HG02852 (cell line): ENCODE measurements around the gene CDC37.
"Not testable (repeated sequence)": the region's sequence is repeated elsewhere in the genome, so short reads cannot be mapped to it uniquely, and the experiment has no call there.

Experiments
- ATAC-seq: cut with Tn5 transposase; IDR thresholded peaks from one replicate; pipeline ENCODE4 v1.9.1; 2021; ENCODE audit warnings: mild to moderate bottlenecking, moderate library complexity; ENCODE audit not compliant: unreplicated experiment

Gene CDC37

DNA sequence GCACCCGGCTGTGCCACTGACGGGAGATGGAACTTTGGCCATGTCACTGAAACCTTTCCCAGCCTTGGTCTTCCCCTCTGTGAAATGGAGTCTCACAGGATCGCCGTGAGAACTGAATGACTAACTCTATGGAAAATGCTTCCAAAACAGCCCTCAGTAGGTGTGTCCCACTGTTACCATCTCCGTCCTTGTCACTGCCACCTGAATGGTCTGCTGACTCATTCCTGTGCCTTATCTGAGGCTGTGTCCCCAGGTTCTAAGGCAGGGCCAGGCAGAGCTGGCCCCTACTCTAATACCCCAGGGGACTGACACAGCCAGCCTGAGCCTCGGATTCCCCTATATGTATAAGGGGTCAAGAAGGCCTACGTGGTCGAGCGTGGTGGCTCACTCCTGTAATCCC lies 4.5 kb downstream of the CDC37 start:
- ATAC-seq = no peak

DNA sequence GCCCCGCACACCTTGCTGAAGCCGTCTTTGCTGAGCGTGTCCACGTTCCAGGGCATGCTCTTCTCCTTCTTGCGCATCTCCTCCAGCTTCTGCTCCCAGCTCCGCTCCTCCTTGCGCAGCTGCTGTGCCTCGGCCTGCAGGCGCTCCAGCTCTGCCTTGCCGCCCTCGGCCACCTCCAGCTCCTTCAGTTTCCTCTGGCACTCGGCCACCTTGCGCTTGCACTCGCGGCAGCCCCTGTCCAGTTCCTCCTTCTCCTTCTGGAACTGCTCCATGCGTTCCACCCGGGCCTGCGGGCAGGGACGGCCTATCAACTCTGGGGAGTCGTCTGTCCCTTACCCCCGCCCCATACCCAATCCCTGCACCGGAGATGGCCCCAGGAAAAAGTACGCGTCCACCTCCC lies 7.4 kb downstream of the CDC37 start:
- no peak for ATAC-seq

DNA sequence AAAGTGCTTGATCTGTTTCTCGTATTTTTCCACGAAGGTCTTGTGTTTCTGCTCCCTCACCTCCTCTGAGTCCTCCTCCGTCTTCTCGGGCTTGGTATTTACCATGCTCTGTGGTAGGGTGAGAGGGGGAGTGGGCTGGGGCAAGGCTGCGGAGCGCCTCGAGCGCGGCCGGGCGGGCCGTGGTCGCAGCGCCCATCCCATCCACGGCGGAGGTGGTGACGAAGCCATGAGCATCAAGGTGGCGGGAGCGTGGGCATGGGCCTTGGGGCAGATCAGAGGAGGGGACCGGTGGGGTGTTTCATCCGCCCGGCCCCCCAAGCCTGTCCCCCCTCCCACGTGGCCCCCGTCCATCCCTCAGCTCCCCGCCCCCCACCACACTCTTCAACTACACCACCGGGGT lies 7.9 kb downstream of the CDC37 start:
- no peak for ATAC-seq

DNA sequence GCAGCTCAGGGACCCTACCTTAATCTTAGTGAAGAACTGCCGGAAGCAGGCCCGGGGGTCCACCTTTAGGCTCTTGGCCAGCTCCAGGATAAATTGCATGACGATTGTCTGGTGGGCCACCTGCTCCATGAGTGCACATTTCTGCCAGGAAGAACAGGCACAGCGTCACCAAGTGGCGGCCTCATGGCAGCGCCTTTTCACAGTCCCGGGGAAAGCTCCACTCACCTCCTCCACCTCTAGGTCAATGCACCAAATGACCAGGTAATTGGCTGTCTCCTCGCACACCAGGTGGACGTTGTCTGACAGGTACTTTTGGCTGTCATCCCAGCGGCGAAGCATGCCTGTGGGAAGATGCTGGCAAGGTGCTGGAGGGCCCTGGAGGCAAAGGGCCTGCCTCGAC lies 8.3 kb downstream of the CDC37 start:
- ATAC-seq = no peak

DNA sequence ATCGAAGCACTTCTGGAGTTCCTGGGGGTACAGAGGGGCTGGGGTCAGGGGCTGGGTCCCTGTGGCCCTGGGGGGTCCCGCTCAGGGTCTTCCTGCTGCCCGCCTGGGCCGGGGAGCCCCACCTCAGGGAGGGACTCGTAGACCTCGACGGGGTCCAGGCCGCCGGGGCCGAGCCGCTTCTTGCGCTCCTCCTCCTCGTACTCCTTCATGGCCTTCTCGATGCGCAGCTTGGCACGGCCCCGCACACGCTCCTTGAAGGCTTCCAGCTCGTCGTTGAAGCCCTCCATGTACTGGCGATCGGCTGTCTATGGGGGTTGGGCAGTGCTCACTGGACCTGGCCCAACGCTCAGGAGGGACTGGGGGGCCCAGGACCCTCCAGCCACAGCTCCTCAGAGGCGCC lies 10.2 kb downstream of the CDC37 start:
- no peak for ATAC-seq

DNA sequence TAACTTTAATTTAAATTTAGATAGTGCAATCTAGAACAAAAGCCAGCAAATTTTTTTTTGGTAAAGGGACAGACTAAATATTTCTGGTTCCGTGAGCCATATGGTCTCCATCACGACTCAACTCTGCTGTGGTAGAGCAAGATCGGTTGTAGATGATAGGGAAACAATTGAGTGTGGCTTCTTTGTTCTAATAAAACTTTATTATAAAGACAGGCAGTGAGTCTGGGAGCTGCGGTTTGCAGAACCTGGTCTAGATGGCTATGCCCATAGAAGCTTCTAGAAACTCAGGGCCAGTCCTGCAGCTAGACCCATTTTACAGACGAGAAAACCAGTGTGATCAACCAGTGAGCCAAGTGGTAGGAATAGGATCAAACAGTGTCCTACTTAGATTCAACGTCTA lies 11.2 kb downstream of the CDC37 start:
- no peak for ATAC-seq

DNA sequence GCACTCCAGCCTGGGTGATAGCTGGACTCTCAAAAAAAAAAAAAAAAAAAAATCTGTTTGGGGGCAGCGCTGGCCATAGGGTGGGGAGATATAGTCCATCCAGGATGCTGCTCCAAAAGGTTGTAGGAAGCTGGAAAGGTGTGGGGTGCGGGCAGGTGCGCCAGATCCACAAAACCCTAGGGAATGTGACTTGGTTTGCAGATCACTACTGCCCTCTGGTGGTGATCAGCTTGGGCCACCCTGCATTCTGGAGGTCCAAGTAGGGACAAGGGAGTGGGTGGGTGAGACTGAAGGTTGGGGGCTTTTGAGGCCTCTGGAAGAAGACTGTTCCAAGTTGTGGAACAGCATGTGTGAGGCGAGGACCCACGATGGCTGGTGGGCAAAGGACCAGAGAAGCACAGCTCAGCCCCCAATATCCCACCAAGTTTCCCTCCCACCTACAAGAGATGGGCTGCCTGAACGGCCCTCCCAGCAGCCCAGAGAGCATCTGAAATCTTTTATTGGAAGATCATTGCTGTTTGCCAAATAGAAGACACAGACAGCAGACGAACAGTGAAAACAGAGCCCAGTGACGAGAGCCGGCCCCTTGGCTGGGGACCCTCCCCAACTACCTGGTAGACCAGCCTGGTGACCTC lies 12.6 kb downstream of the CDC37 start:
- no peak for ATAC-seq

DNA sequence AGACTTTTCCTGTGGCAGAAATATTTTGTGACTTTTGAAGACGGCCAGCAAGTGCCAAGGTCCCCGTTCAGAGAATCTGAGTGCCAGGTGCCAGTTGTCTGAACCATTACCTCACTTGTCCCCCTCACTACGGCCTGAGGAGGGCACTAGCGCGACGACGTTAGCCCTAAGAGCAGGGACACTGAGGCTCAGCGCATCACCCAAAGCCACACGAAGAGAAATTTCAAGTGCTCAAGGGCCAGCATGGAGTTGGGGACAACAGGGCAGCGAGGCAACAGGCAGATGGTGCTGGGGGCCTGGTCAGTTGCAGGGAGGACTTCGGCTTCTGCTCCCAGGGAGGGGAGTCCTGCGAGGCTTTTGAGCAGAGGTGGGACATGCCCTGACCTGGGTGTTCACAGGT lies 13.5 kb downstream of the CDC37 start:
- no peak for ATAC-seq

DNA sequence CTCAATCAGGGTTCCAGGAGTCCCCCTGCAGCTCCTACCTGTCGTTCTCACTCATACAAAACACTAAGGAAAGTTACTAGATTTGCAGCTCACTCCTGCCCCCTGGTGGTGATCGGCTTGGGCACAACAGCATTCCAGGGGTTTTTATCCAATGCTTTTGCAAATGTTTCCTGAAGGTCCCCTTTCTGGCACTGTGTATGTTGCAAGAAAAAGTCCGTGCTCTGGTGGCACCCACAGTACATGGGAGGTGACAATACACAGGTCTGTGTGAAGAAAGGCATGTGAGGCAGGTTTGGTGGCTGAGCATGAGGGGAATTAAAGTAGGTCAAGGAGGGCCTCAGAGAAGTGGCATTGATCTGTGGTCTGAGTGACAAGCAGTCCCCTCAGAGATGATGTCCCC lies 14.4 kb downstream of the CDC37 start:
- no peak for ATAC-seq

DNA sequence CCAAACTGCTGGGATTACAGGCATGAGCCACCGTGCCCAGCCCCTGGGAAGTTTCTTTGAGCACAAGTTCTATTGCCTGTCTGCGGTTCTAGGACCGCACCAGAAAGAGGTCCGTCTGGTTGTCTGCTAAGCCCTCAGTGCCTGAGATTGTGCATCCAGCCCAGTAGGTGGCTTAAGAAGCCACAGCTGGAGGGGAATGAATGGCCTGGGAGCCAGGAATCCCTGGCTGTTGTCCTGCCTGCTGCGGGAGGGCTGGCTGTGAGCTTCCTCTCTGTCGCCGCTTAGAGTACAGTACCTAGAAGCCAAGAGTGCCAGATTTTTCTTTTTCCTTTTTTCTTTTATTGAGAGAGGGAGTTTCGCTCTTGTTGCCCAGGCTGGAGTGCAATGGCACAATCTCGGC lies 18.8 kb downstream of the CDC37 start:
- ATAC-seq = no peak

DNA sequence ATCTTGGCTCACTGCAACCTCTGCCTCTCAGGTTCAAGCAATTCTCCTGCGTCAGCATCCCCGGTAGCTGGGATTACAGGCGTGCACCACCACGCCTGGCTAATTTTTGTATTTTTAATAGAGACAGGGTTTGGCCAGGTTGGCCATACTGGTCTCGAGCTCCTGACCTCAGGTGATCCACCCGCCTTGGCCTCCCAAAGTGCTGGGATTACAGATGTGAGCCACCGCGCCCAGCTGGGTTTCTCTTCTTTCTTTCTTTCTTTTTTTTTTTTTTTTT lies 20.2 kb downstream of the CDC37 start:
- not testable (repeated sequence) for ATAC-seq

DNA sequence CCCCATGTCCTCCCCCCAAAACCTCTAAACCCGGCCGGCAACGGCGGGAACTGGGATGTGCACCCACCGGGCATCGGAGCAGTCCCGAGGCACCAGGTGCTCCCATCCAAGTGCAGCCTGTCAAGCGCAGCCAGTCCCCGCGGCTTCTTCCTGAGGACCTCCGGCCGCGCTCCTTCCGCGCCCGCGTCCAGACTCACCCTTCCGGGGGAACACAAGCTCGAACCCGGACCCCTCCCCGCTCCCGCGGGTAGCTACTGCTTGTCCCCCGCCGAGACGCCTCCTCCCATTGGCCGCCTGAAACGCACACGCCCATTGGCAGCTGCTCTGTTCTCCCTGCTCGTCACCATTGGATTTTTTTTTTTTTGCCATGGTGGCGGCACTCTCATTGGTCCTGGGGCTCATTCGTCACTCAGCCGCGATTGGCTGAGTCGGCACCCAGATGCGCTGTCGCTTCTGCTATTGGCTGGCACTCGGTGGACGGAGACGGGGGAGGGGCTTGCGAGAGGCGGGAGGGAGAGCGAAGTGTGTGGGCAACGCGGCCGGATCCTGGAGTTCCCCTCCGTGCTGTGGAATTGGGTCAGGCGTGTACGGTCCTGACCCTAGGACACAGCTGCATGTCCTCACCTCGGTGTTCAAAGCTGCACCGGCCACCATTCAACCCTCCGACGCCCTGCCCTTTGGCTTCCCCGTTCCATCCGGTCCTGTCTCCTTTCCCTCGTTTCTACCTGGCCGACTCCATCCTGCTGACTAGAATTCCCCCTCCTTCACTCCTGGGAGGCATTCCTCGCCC lies 22.8 kb downstream of the CDC37 start, which contains the start of gene TYK2:
TSS of gene TYK2 (minus strand) at position 260 of the 790 bp plus-strand sequence. CDS start 2,166 bp downstream, outside the sequence.
- peak; percentile 93 for ATAC-seq

DNA sequence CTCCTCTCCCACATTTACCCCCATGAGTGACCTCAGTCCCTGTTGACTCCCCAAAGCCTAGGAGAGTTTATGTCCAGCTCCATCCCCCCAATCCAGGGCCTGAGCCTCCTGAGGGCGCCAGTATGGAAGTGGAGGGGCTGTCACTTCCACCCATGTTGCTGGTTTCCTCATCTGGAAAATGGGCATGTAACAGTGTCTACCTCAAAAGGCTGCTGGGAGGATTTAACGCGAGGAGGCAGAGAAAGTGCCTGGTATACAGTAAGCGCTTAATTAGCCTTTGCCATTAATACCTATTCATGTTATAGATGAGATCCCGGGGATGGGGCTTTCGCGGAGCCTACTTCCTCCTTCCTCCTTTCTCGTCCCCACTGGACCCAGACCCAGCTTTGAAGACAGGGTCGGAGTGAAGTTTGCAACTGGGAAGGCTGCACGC lies 23.4 kb downstream of the CDC37 start:
- no peak for ATAC-seq

DNA sequence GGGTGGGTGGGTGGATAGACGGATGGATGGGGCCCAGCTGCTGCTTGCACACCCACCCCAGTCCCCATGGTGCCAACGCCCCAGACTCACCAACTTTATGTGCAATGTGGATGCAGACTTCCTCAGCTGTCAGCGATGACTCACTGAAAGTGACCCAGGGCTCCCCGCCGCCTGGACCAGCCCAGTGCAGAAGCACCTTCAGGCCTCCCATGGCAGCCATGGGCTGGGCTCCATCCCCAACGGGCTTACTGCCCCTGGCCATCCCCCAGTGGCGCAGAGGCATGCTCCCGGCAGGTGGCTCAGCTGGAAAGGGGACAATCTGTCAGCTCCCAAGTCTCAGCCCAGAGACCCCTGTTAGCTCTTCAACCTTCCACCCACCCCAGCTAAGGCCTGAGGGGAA lies 25.2 kb downstream of the CDC37 start:
- ATAC-seq = no peak

DNA sequence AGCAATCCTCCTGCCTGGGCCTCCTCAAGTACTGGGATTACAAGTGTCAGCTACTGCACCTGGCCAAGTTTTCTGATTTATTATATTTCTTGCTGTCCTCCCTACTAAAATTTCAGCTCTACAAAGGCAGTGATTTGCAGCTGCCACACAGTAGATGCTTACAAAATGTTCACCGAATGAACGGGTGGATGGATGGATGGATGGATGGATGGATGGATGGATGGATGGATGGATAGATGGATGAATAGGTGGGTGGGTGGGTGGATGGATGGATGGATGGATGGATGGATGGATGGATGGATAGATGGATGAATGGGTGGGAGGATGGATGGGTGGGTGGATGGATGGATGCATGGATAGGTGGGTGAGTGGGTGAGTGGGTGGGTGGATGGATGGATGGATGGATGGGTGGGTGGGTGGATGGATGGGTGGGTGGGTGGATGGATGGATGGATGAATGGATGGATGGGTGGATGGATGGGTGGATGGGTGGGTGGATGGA lies 26.2 kb downstream of the CDC37 start:
- not testable (repeated sequence) for ATAC-seq

DNA sequence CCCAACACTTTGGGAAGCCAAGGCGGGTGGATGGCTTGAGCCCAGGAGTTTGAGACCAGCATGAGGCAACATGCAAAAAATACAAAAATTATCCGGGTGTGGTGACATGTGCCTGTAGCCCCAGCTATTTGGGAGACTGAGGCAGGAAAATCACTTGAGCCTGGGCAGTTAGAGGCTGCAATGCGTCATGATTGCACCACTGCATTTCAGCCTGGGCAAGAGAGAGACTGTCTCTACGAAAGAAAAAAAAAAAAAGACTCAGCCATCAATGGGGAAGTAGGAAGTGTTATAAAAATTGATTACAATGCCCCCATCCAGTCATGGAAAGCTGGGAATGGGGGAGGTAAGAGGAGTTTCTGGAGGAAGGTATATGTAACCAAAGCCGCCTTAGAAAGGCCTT lies 28.4 kb downstream of the CDC37 start:
- no peak for ATAC-seq

DNA sequence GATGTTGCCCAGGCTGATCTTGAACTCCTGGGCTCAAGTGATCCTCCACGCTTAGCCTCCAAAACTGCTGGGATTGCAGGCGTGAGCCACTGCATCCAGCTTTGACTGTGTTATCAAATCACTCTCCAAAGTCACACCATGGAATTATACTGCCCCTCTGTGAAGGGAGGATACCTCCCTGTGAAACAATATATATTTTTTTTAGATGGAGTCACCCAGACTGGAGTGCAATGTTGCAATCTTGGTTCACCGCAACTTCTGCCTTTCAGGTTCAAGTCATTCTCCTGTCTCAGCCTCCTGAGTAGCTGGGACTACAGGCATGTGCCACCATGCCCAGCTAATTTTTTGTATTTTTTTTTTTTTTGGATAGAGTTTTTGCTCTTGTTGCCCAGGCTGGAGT lies 30.7 kb downstream of the CDC37 start:
- no peak for ATAC-seq

DNA sequence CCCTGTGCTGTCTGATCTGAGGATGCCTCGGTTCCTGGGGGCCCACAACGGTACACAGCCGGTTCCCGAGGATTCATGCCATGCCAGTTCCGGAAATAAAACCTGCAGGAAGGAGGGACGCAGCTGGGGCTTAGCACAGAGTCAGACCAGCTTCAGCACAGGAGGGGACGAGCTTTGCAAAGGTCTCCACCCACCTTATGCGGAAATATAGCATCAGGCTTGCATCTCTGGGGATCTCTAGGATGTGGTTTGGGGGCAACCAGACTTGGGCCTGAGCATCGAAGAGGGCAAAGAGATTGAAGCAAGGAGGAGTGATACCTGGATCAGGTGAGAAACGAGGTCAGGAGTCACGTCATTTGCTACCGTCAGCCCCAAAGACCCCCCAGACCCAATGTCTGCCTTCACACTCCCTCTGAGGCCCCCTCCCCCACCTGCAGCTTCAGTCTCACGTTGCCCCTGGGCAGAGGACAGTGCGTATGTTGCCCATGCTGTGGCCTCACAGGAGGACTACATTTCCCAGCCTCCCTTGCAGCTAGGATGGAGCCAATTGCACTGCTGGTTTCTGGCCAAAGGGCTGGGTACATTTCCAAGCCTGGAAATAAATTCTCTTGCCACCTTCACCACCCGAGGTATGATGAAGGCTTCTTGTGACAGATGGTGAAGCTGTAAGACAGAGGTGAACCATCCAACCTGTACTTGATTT lies 35.1 kb downstream of the CDC37 start:
- no peak for ATAC-seq

DNA sequence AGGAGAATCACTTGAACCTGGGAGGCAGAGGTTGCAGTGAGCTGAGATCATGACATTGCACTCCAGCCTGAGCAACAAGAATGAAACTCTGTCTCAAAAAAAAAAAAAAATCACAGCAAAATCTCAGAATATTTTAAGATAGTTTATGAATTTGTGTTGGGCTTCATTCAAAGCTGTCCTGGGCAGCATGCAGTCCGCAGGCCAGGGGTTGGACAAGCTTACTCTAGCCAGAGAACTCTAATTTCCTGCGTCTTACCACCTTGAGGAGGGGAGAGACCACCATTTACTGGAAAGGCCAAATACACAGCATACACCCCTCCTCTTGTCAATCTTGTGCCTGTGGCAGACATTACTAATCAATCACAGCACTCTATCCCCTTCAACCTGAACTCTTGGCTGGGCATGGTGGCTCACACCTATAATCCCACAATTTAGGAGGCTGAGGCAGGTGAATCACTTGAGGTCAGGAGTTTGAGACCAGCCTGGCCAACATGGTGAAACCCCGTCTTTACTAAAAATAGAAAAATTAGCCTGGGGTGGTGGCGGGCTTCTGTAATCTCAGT lies 36.3 kb downstream of the CDC37 start:
- not testable (repeated sequence) for ATAC-seq

DNA sequence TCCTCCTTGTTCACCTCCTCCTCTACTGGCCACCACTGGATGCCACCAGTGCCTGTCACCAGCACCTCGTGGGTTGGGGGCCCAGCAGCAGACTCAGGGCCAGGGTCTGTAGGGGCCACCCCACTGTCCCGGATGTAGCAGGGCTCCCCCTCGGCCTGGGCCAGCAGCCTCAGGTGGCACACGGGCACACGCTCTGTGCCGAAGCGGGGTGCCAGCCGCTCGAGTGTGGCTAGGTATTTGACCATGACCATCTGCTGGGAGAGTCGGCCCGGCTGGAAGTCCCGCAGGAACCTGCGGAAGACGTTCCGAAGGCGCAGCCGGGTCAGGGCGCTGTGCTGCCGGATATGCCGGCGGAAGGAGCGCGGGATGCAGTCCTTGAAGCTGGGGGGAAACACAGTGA lies 37.8 kb downstream of the CDC37 start:
- ATAC-seq = no peak

DNA sequence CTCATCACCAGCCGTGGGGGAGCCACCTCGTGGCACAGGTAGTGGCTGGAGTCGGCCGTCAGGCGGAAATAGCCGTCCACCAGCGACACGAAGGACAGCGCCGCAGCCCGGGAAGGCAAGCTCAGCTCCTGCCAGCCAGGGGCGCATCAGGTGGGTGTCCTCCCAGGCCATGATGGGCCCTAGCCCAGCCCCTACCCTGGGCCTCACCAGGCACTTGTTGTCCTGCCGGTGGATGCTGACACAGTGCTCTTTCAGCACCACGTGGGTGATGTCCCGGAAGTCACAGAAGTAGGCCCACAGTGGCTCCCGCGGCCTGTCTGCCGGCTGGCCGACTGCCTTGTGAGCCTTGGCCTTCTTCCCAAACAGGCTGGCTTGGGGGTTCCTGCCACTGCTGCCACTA lies 38.7 kb downstream of the CDC37 start:
- no peak for ATAC-seq
